ENCODE measurements around the gene KLHL22. TPM values are rescaled to one million over a fixed set of nuclear protein-coding genes. Genes with fewer than 3 reads are reported as not detected.

The KLHL22 gene
- total and polyA plus RNA-seq, 5 donors = 17.9 to 25.8 (median 20.5) TPM

- H3K9me3 ChIP-seq (ENCODE audit: control insufficient read depth, low read length) = no peaks in the 10 kb centered on the region
- H3K4me1 ChIP-seq (ENCODE audit: control insufficient read depth, insufficient read depth, low read length) = no peaks in the 10 kb centered on the region
- DNase-seq (peak in 2 of 3 donors; percentile 11 to 50), ATAC-seq (no peak)
- H3K27me3 ChIP-seq (ENCODE audit: control insufficient read depth, insufficient read depth) = no peaks in the 10 kb centered on the region
- H3K27ac ChIP-seq (ENCODE audit: low read length) = no peak overlapping the region
- intact Hi-C loops (cut with DNase I) = no loop called here
- WGBS = 71% methylated on average over 7 of the region's 7 CpGs
- H3K4me3 ChIP-seq (ENCODE audit: low read length) = no peak overlapping the region
Measured at GRCh38 chr22:20442485-20443284, 52.9 kb downstream of the KLHL22 start.

GRCh38 chr22:20441631-20442484 is 53.7 kb downstream of the KLHL22 start:
- Histone ChIP-seq H3K27me3 (ENCODE audit: control insufficient read depth, insufficient read depth) (no peaks in the 10 kb centered on the region), H3K27ac (ENCODE audit: low read length) (no peak overlapping the region), H3K4me3 (ENCODE audit: low read length) (no peak overlapping the region), H3K9me3 (ENCODE audit: control insufficient read depth, low read length) (no peaks in the 10 kb centered on the region), H3K4me1 (ENCODE audit: control insufficient read depth, insufficient read depth, low read length) (no peaks in the 10 kb centered on the region)
- ATAC-seq = peak; percentile 42 to 61
- 72% methylated on average over 21 of the region's 21 CpGs for WGBS
- peak; percentile 66 to 85 (median 83) for DNase-seq
- intact Hi-C loops (cut with DNase I) = no loop called here

GRCh38 chr22:20440637-20441591 is 54.7 kb downstream of the KLHL22 start:
- ATAC-seq (no peak), DNase-seq (peak in 1 of 3 donors; percentile 41)
- Histone ChIP-seq H3K27me3 (ENCODE audit: control insufficient read depth, insufficient read depth) (no peaks in the 10 kb centered on the region), H3K27ac (ENCODE audit: low read length) (no peak overlapping the region), H3K9me3 (ENCODE audit: control insufficient read depth, low read length) (no peaks in the 10 kb centered on the region), H3K4me3 (ENCODE audit: low read length) (no peak overlapping the region), H3K4me1 (ENCODE audit: control insufficient read depth, insufficient read depth, low read length) (no peaks in the 10 kb centered on the region)
- 74% methylated on average over 13 of the region's 13 CpGs for WGBS
- intact Hi-C loops (cut with DNase I) = no loop called here

GRCh38 chr22:20439928-20440575 is 55.5 kb downstream of the KLHL22 start:
- H3K4me3 ChIP-seq (ENCODE audit: low read length) = no peak overlapping the region
- H3K4me1 ChIP-seq (ENCODE audit: control insufficient read depth, insufficient read depth, low read length) = no peaks in the 10 kb centered on the region
- no peaks in the 10 kb centered on the region for H3K9me3 ChIP-seq (ENCODE audit: control insufficient read depth, low read length)
- DNase-seq = peak in 1 of 3 donors; percentile 14
- WGBS = 91% methylated on average over 5 of the region's 5 CpGs
- no peaks in the 10 kb centered on the region for H3K27me3 ChIP-seq (ENCODE audit: control insufficient read depth, insufficient read depth)
- intact Hi-C loops (cut with DNase I) = loop anchor here in 1 of 4 donors (10.0 kb wide), 1 partner anchor 55 kb away; the partner anchor contains the start of gene KLHL22
- H3K27ac ChIP-seq (ENCODE audit: low read length) = no peak overlapping the region
- ATAC-seq = no peak

GRCh38 chr22:20439556-20439927 is 56.1 kb downstream of the KLHL22 start:
- no peaks in the 10 kb centered on the region for H3K9me3 ChIP-seq (ENCODE audit: control insufficient read depth, low read length)
- H3K4me3 ChIP-seq (ENCODE audit: low read length) = no peak overlapping the region
- ATAC-seq (no peak), DNase-seq (peak in 1 of 3 donors; percentile 40)
- H3K27ac ChIP-seq (ENCODE audit: low read length) = no peak overlapping the region
- WGBS = 83% methylated on average over 4 of the region's 4 CpGs
- H3K27me3 ChIP-seq (ENCODE audit: control insufficient read depth, insufficient read depth) = no peaks in the 10 kb centered on the region
- intact Hi-C loops (cut with DNase I) = loop anchor here in 1 of 4 donors (10.0 kb wide), 1 partner anchor 55 kb away; the partner anchor contains the start of gene KLHL22
- no peaks in the 10 kb centered on the region for H3K4me1 ChIP-seq (ENCODE audit: control insufficient read depth, insufficient read depth, low read length)

- H3K4me1 ChIP-seq (ENCODE audit: control insufficient read depth, insufficient read depth, low read length) = no peaks in the 10 kb centered on the region
- H3K27me3 ChIP-seq (ENCODE audit: control insufficient read depth, insufficient read depth) = no peaks in the 10 kb centered on the region
- H3K4me3 ChIP-seq (ENCODE audit: low read length) = peak overlapping the region; percentile 70
- ATAC-seq (peak; percentile 13 to 41), DNase-seq (no peak)
- no peaks in the 10 kb centered on the region for H3K9me3 ChIP-seq (ENCODE audit: control insufficient read depth, low read length)
- intact Hi-C loops (cut with DNase I) = loop anchor here in 1 of 4 donors (10.0 kb wide), 1 partner anchor 56 kb away; the partner anchor contains the start of gene KLHL22
- WGBS = 63% methylated on average over 13 of the region's 13 CpGs
- H3K27ac ChIP-seq (ENCODE audit: low read length) = no peak overlapping the region
Measured at GRCh38 chr22:20438678-20439492, 56.7 kb downstream of the KLHL22 start.

GRCh38 chr22:20438427-20438677 is 57.2 kb downstream of the KLHL22 start:
- H3K9me3 ChIP-seq (ENCODE audit: control insufficient read depth, low read length) = no peaks in the 10 kb centered on the region
- ATAC-seq (no peak), DNase-seq (no peak)
- no peak overlapping the region for H3K27ac ChIP-seq (ENCODE audit: low read length)
- H3K4me1 ChIP-seq (ENCODE audit: control insufficient read depth, insufficient read depth, low read length) = no peaks in the 10 kb centered on the region
- peak overlapping the region; percentile 70 for H3K4me3 ChIP-seq (ENCODE audit: low read length)
- H3K27me3 ChIP-seq (ENCODE audit: control insufficient read depth, insufficient read depth) = no peaks in the 10 kb centered on the region
- intact Hi-C loops (cut with DNase I) = loop anchor here in 1 of 4 donors (10.0 kb wide), 1 partner anchor 56 kb away; the partner anchor contains the start of gene KLHL22
- WGBS = 31% methylated on average over 6 of the region's 6 CpGs

- peak; percentile 72 to 92 (median 92) for DNase-seq
Measured at GRCh38 chr22:20437613-20438426, 57.8 kb downstream of the KLHL22 start, which contains the start of gene SCARF2. TSS of gene SCARF2 (minus strand) at chr22:20437825. CDS start at chr22:20437754, 71 bp downstream.

More at GRCh38 chr22:20437613-20438426, 57.8 kb downstream of the KLHL22 start, which contains the start of gene SCARF2:
- H3K9me3 ChIP-seq (ENCODE audit: control insufficient read depth, low read length) = no peaks in the 10 kb centered on the region
- H3K4me1 ChIP-seq (ENCODE audit: control insufficient read depth, insufficient read depth, low read length) = no peaks in the 10 kb centered on the region
- 2% methylated on average over 95 of the region's 95 CpGs for WGBS
- intact Hi-C loops (cut with DNase I) = loop anchor here in 1 of 4 donors (10.0 kb wide), 1 partner anchor 57 kb away; the partner anchor contains the start of gene KLHL22
- peak within 1 kb of the TSS; percentile 68 for H3K27ac ChIP-seq (ENCODE audit: low read length)
- H3K4me3 ChIP-seq (ENCODE audit: low read length) = peak within 1 kb of the TSS; percentile 70
- peak; percentile 76 to 77 for ATAC-seq
- H3K27me3 ChIP-seq (ENCODE audit: control insufficient read depth, insufficient read depth) = no peaks in the 10 kb centered on the region

Measured in right cardiac atrium (tissue), 5 donors.